ENCODE data around the gene AGMO.

DNA sequence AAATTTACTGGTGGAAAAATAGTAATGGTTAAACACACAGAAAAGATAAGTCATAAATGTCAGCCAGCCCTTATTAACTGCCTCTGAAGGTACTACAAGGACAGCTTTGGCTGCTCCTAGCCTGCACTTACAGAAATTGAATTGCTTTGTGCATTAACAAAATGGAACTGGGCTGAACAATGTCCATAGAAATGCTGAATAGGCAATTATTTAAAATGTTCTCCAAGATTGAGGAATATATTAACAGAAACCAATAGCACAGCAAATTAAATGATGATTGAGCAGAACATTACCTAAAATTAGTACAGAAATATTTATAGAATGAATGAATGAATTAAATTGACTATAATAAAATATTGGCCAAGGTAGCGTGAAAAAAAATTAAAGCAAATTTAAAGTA lies 42.4 kb upstream of the AGMO start:
- TF ChIP-seq, protein P1, sequence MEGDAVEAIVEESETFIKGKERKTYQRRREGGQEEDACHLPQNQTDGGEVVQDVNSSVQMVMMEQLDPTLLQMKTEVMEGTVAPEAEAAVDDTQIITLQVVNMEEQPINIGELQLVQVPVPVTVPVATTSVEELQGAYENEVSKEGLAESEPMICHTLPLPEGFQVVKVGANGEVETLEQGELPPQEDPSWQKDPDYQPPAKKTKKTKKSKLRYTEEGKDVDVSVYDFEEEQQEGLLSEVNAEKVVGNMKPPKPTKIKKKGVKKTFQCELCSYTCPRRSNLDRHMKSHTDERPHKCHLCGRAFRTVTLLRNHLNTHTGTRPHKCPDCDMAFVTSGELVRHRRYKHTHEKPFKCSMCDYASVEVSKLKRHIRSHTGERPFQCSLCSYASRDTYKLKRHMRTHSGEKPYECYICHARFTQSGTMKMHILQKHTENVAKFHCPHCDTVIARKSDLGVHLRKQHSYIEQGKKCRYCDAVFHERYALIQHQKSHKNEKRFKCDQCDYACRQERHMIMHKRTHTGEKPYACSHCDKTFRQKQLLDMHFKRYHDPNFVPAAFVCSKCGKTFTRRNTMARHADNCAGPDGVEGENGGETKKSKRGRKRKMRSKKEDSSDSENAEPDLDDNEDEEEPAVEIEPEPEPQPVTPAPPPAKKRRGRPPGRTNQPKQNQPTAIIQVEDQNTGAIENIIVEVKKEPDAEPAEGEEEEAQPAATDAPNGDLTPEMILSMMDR (IDR thresholded peaks at IDR 0.05), result no peak
- TF ChIP-seq POLR2A (IDR thresholded peaks at IDR 0.05), result no peak

Data from right lobe of liver (tissue), 4 donors.